Stimulated activated CD8-positive, alpha-beta memory T cell treated with anti-CD3 and anti-CD28 coated beads, Interleukin-15, amount 100 ng/mL, for 4 hours (primary cell): ENCODE measurements around the gene TTC6.

Source experiments
- DNase-seq, 2 donors: peaks; one replicate each; pipeline ENCODE4 v3.0.0-alpha.2; 2020; ENCODE audit warnings: low read depth in 2 of 2

TTC6 gene

GRCh38 chr14:37585101-37585511 is 10.3 kb upstream of the TTC6 start:
- DNase-seq, result no peak

- no peak for DNase-seq
Measured at GRCh38 chr14:37585971-37586796, 9.2 kb upstream of the TTC6 start.

DNA sequence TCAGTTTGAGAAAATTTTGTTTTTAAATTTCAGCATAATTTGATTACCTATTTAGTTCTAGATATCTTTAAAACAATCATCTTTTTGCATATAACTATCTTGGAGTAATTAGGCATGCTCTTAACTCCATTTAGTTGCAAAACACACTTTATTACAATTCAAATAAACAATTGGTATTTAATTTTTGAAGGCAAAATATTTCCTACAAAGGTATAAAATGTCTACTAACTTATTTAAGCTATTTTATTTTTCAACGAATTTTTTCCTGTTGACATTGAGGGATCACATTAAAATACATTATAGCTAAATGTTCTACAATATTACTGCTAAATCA is 8.7 kb upstream of the TTC6 start:
- DNase-seq, result no peak

- no peak for DNase-seq
Measured at GRCh38 chr14:37587131-37587803, 8.2 kb upstream of the TTC6 start.

- no peak for DNase-seq
Measured at GRCh38 chr14:37587881-37588666, 7.4 kb upstream of the TTC6 start.

GRCh38 chr14:37588667-37588955 is 6.8 kb upstream of the TTC6 start:
- no peak for DNase-seq

GRCh38 chr14:37588956-37589714 is 6.3 kb upstream of the TTC6 start:
- no peak for DNase-seq

DNA sequence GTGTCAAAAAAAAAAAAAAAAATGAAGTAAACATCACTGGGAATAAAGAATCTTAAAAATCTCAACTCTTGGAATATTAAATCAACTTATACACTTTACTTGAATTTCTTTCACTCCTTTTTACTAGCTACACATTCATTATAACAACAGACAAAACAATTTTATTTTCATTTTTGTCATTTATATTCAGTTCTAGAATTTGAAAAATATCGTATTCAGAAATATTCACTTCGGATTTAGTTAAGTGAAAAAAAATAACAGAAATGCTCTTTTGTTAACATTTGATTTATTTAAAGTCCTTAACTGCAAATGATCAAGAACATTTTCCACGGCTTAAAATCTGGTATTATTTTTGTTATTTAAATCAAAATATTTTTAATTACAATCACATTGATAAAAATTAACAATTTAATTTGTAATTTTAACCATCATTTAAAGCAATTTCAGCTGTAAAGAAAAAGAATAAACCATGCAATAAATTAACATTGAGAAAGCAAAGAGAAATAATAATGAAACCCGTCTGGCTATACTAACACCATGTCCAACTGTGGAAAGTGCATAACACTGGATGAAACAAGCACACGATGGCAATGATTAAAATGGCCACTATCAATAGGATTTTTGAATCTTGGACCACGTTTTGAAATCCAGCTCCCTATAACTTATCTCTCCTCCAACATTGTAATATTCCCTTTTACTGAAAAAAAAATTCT is 5.6 kb upstream of the TTC6 start:
- no peak for DNase-seq

DNA sequence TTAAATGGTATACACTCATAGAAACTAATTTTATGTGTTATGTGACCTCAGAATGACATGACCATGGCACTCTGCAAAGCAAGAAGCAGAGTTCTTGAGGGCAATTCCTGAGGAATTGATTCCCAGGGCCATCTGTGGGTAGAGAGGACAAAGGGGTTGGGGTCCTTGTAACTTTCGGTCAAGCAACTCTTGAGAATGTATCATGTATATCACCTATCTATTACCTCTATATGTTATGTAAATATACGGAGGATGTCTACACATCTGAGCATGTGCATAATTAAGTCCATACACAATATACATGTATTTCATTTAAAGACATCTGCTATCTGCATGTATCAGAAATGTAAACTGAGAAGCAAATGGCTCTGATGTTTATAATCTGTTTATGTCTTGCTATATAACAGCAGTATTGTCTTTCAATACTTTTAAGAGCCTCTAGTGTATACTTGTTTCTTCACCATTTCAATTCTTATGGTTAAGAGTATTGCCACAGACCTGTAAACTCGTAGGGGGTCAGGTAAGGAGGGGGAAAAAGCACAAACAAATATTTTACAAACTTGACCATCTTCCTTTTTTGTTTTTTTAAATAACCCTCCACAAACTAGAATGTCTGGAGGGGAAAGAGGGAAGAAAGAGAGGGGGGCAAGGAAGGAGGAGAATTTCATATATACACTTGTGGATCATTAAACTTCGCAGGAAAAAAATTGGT is 4.8 kb upstream of the TTC6 start:
- DNase-seq, result no peak

DNA sequence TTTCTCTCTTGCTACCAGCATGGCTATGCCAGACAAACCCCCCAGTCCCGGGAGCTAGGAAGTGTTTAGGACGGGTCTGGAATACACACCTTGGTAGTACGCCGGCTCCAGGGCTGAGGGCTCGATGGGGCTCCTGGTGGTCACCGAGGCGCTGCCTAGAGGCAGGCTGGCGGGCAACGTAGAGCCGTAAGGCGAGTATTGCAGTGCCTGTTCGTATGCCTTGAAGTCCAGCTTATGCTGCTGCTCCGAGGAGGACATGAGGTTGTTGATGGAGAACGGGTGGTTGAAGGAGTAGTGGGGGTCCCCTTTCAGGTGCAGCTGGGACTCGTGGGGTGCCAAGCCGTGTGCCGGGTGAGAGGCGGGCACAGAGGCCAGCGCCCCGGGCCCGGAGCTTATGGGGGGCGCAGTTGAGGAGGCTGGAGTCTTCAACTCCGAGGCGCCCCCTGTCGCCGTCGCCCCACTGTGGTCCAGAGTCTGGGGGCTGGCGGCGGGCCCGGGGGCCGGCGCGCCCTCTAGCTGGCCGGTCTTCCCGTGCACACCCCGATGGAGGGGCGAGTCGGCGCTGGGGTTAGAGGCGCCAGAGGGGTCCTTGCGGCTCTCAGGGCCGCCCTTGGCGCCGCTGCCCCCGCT is 4.0 kb upstream of the TTC6 start:
- no peak for DNase-seq

GRCh38 chr14:37591941-37592481 is 3.4 kb upstream of the TTC6 start:
- no peak for DNase-seq

- no peak for DNase-seq
Measured at GRCh38 chr14:37592482-37593408, 2.7 kb upstream of the TTC6 start.

DNA sequence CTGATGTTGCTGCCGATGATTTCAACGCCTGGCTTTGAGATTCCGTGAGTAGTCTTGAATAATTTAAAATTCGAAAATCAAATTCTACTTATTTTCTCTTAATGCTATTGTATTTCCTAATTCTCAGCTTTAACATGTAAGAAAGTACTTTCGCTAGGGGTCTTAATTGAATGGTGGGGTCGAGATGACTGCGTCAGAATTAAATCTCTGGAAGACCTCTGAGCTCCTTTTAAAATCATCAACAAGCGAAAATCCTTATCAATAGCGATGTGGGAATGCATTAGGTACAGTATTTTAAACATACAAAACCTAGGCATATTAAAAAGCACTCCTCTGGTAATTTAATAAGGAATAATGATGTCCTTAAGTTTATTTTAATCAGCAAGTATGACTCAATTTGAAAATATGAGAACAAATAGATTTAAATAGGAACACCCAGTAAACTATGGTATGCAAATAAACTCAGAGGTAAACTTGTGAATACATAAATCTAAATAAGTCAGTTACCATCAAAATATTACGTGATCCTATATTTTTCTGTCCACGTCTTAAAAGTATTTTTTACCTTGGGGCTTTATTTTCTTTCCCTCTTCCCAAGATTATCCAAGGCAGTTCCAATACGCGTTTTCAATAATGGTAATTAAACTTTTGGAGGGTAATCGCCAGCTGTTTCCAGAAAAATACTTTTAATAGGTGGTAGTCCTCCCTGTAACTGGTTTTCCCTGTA is 1.8 kb upstream of the TTC6 start:
- no peak for DNase-seq

DNA sequence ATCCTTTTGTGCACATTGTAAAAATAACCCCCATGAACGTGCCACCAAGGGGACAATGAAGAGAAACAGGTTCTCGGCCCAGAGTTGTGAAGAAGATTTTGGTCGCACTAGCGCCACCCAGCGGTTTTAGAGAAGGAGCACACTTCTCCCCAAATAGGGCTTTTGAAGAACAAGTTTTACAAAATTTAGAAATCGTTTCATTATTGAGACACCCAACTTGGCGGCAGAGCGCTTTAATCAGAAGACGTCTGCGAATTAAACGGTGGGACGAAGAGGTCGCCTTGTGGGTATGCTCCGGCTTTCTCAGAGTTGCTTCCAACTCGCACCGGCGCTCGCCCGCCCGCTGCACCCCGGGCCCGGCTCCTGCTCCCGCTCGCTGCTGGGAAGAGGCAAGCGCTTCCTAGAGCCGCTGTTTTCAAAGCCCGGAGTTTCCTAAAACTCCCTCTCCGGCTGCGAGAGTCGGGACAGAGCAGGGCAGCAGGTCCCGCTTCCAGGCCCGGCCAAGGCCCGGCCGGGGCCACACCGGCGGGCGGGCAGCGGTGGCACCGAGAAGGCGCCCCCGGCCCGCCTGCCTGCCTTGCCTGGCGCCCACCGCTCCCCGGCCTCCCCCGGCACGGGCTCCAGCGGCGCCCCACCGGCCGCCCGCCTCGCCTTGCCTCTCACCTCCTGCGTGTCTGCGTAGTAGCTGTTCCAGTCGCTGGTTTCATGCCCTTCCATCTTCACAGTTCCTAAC is 1.0 kb upstream of the TTC6 start:
- no peak for DNase-seq

GRCh38 chr14:37595809-37596621 is 586 bp downstream of the TTC6 start:
- DNase-seq, result peak; percentile 17 to 42

DNA sequence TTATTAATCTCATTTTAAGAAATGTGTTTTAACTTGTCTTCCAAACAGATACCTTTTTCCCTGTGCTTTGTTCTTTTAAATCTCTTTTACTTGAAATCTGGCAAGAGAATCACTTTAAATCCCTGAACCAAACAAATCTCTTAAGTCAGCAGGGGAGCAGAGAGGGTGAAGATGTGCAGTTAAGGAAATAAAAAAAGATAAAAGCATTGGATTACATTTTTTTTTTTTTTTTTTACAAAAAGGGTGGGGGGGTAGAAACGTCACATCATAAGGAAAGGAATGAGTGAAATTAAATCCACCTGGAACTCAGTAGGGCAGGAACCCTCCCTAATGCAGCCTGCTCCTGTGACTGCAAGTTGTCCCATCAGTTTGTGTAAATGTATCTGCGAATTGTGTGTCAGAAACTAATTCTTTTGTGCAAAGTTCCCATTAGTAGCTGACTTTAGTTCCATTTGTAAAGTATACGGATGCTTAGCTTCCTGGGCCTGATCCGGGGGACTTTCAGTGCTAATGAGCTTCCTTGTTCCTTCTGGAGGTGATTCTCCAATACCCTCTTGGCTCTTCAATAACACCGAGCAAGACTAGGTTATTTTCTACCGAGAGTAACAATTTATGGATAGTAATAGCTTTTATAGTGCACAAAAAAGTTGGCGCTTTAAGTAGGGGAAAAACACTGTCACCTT is 1.5 kb downstream of the TTC6 start:
- DNase-seq, result no peak
